Prostate gland (tissue), 1 donor: Measurements from ENCODE around the gene PCDHGC3.
A peak's percentile ranks its signal among the peaks of the same experiment; 100 is the strongest.

Experiments
- POLR2A ChIP-seq: fragments of 450-650 bp; IDR thresholded peaks from one replicate; pipeline ENCODE4 v1.6.1; 2016; ENCODE audit warnings: antibody characterized with exemption, mild to moderate bottlenecking
- POLR2AphosphoS5 ChIP-seq: sonication (generic); formaldehyde crosslinking; IDR thresholded peaks from one replicate; pipeline ENCODE4 v1.6.1; 2017; ENCODE audit warnings: antibody characterized with exemption

- TF ChIP-seq POLR2AphosphoS5 = peak; percentile 19
- no peak for TF ChIP-seq POLR2A
These were observed 2.7 kb downstream of the PCDHGC3 start for GRCh38 chr5:141478321-141478945.
